ENCODE data around the gene R3HDM2.

DNA sequence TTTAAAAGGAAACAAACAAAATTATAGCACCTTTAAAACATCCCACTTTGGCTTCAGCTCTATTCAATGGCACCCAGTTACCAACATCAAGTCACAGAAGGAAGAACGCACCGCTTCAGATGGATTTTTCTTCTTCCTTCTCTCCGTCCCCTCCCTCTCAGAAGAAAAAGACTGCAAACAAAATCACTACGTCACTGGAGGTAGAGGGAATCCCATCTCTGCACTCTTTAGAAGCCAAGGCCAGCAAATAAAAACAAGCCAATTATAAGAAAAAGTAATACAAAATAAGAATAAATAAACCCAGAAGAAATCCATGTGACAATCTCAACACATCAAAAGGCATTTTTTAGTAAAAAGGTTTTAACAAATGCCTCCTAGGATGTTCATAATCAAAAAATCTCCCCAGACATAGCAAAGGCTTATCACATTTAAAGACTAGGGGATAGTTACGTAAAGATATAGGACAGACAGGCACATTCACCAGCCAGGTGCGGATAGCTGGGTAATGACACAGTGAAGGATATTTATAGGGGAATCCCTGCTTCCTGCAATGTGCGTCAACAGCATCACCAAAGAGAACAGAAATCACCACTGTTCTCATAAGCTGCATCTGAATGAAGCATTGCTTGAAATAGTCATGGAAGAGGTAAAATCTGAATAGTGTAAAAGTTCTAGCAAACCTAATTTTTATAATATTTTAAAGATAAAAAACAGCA lies 89.4 kb downstream of the R3HDM2 start:
- TF ChIP-seq, protein P1, sequence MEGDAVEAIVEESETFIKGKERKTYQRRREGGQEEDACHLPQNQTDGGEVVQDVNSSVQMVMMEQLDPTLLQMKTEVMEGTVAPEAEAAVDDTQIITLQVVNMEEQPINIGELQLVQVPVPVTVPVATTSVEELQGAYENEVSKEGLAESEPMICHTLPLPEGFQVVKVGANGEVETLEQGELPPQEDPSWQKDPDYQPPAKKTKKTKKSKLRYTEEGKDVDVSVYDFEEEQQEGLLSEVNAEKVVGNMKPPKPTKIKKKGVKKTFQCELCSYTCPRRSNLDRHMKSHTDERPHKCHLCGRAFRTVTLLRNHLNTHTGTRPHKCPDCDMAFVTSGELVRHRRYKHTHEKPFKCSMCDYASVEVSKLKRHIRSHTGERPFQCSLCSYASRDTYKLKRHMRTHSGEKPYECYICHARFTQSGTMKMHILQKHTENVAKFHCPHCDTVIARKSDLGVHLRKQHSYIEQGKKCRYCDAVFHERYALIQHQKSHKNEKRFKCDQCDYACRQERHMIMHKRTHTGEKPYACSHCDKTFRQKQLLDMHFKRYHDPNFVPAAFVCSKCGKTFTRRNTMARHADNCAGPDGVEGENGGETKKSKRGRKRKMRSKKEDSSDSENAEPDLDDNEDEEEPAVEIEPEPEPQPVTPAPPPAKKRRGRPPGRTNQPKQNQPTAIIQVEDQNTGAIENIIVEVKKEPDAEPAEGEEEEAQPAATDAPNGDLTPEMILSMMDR (conservative IDR thresholded peaks at IDR 0.05; ENCODE audit: low read length), result no peak
- no peak for TF ChIP-seq EZH2phosphoT487 (IDR thresholded peaks at IDR 0.05; ENCODE audit: borderline replicate concordance, low read depth, low read length)
